Adipocyte (in vitro differentiated cells): ENCODE data around the gene CRAT.
A peak's percentile ranks its signal among the peaks of the same experiment; 100 is the strongest.

ENCODE experiments used
- DNase-seq: peaks from one replicate; pipeline ENCODE4 v3.0.0-alpha.2; 2015; ENCODE audit warnings: low read depth
- H3K27me3 ChIP-seq: replicated peaks from 2 replicates; pipeline ENCODE4 v1.7.0; 2013; ENCODE audit warnings: mild to moderate bottlenecking, low read length, moderate library complexity; ENCODE audit not compliant: control insufficient read depth, insufficient read depth
- H3K36me3 ChIP-seq: 2 replicates; pipeline ENCODE4 v1.7.0; 2013; ENCODE audit warnings: low read length, mild to moderate bottlenecking, moderate library complexity; ENCODE audit not compliant: control insufficient read depth, insufficient read depth, severe bottlenecking
- H3K4me1 ChIP-seq: 2 replicates; pipeline ENCODE4 v1.7.0; 2013; ENCODE audit warnings: mild to moderate bottlenecking, low read length, moderate library complexity; ENCODE audit not compliant: control insufficient read depth, insufficient read depth
- H3K4me3 ChIP-seq: 2 replicates; pipeline ENCODE4 v1.7.0; 2013; ENCODE audit warnings: mild to moderate bottlenecking, low read length, moderate library complexity
- H3K9ac ChIP-seq: 2 replicates; pipeline ENCODE4 v1.7.0; 2013; ENCODE audit warnings: mild to moderate bottlenecking, low read length, moderate library complexity
- H3K9me3 ChIP-seq: 2 replicates; pipeline ENCODE4 v1.7.0; 2013; ENCODE audit warnings: mild to moderate bottlenecking, low read length, moderate library complexity; ENCODE audit not compliant: control insufficient read depth

CRAT gene

DNA sequence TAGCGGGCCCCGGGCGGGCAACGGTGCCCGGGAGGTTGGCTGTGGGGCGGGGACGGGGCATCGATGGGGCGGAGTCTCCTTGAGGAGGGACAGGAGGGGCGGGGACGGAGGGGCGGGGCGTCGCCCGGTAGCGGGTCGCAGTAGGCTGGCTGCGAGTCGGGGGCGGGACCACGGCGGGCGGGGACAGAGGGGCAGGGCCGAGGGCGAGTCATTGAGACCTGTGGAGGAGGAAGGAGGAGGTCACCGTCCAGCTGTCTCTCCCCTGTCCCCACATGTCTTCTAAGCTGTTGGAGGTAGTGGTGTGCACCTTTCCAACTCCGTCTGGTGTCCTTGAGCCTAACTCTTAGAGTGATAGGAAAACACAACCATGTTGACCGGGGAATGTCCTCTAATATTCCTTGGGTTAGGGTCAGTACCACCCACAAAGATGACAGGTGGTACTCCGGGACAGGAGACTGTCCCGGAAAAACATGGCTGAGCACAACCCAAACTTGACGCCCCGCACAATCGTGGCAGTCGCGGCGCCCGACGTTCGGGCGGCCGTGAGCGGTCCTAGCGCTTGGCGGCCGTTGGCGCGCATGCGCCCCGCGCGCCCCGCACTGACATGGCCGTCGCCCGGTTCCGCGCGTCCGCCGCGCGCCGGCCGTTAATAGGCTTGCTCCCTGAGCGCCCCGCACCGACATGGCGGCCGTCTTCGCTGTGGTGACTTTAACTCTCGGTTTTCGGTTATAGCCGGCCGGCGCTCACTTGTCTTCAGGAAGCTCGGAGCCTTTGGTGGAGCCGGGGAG is at the start of gene CRAT, which contains the start of gene PTPA:
Gene CRAT (minus strand): TSS at position 54 of the 788 bp plus-strand sequence. CDS start 284 bp downstream, outside the sequence.
Gene PTPA (plus strand): TSS at position 676 of the 788 bp plus-strand sequence. CDS start 186 bp downstream, outside the sequence.
- Histone ChIP-seq H3K9ac (peak within 1 kb of the TSS; percentile 95), H3K4me1 (peaks cover 10% of the 10 kb centered on the region), H3K27me3 (no peaks in the 10 kb centered on the region), H3K4me3 (peak within 1 kb of the TSS; percentile 95), H3K9me3 (no peaks in the 10 kb centered on the region), H3K36me3 (peaks cover 8% of the 10 kb centered on the region)
- peak; percentile 98 for DNase-seq

DNA sequence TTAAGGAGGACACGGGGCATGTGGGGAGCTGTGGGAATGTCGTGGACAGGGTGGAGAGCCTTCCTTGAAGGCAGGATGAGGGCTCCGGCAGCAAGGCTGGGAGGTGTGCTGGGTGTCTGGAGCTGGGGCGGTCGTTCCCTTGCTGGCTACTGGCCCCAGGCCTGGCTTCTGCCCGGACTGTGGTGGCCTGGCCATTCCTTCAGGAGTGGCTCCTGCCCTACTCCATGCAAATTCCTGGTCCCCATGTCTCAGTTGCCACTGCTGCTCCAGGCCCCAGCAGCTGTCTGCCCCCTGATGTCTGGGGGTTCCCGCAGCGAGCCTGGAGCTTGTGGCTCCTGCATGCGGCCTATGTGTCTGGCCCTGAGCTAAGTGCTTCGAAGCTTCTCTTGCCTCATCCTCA is 45.6 kb upstream of the CRAT start:
- Histone ChIP-seq H3K9me3 (no peaks in the 10 kb centered on the region), H3K36me3 (no peaks in the 10 kb centered on the region), H3K27me3 (no peaks in the 10 kb centered on the region), H3K4me1 (peaks cover 8% of the 10 kb centered on the region), H3K4me3 (no peak overlapping the region), H3K9ac (no peak overlapping the region)
- no peak for DNase-seq

DNA sequence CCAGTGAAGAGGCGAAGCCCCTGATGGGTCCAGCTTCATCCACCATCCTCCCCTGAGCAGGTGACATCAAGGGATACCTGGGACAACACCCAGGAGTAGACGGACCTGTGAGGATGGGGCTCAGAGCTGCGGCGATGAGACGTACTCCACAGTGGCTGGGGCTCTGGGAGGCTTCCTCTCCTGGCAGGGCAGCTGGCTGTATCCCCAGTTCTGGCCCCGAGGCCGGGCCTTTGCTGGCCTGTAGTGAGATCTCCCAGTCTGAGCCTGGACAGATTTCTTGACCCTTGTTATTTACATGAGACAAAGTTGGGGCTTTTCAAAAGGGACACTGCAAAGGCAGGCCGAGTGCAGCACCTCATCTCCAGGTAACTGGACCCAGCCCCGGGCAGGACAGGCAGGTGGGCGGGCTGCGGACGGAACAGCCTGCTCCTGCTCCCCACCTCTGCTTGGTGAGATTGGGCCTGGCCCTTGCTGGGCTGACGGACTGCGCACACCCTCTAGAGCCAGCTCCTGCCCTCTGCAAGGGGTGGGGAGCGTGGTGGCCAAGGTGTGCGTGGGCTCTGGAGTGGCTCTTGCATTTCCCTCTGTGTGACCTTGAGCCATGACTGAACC is 44.4 kb upstream of the CRAT start:
- Histone ChIP-seq H3K4me3 (no peak overlapping the region), H3K9ac (no peak overlapping the region), H3K9me3 (no peaks in the 10 kb centered on the region), H3K36me3 (no peaks in the 10 kb centered on the region), H3K4me1 (no peaks in the 10 kb centered on the region), H3K27me3 (no peaks in the 10 kb centered on the region)
- no peak for DNase-seq

DNA sequence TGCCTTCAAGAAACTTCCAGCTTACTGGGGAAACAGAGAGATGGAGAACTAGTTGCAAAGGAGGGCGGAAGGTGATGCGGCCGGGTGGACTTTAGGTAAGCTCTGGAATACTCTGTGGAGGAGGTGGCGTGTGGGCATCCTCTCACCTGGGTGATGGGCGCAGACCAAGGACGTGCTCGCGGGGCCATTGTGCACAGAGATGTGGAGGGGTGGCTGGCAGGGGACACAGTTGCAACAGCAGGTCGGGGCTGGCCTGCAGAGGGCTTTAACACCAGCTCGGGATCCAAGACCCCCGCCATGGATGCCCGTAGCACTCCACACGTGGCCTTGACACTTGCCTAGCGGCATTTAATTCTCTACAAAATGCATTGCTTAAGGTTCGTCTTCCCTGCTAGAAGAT is 40.9 kb upstream of the CRAT start:
- H3K27me3 ChIP-seq: no peaks in the 10 kb centered on the region
- H3K4me1 ChIP-seq: peaks cover 11% of the 10 kb centered on the region
- H3K4me3 ChIP-seq: no peak overlapping the region
- H3K9me3 ChIP-seq: no peaks in the 10 kb centered on the region
- peaks cover 4% of the 10 kb centered on the region for H3K36me3 ChIP-seq
- H3K9ac ChIP-seq: no peak overlapping the region
- no peak for DNase-seq

DNA sequence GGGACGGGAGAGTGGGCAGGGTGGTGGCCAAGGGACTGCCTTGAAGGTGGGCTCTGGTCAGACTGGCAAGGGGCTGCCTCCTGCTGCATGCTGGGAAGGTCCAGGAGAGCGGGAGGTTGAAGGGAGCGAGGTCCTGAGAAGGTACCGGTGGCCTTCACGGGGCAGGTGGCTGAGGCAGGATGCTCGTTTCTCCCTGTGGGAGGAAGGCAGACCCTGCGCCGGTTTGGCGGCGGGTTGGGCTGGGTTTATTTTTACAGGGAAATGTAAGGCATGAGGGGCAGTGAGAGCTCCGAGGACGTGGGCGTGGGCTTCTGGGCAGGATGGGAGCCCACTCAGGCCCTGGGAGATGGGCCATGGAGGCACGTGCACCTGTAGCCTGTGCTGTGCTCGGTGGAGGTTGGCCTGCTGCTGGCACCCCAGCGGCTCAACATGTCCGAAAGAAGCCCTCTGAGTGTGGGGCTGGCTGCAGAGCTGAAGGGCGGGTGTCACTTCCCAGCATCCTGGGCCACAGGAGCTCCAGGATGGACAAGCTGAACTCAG is 40.1 kb upstream of the CRAT start:
- Histone ChIP-seq H3K9me3 (no peaks in the 10 kb centered on the region), H3K4me1 (peaks cover 18% of the 10 kb centered on the region), H3K36me3 (peaks cover 4% of the 10 kb centered on the region), H3K27me3 (no peaks in the 10 kb centered on the region), H3K9ac (no peak overlapping the region), H3K4me3 (no peak overlapping the region)
- DNase-seq: no peak

DNA sequence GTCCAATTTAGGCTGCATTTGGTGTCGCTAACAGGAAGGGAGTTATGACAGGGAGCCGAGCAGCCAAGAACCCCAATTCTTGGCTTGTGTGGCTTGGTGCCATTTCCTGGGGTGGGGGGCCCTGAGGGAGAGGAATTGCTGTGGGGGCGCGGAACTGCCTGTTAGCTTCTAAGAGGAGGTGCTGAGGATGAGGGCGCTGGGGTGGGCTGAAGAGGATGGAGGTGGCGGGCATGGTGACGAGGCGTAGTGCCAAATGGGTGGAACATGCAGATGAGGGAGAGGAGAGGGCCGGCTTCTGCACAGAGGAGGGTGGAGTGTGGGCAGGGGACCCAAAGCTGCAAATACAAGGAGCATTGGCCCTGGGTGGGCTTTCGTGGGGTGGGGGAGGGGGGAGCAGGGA is 39.5 kb upstream of the CRAT start:
- H3K4me3 ChIP-seq: no peak overlapping the region
- peaks cover 24% of the 10 kb centered on the region for H3K4me1 ChIP-seq
- peaks cover 4% of the 10 kb centered on the region for H3K36me3 ChIP-seq
- DNase-seq: no peak
- H3K9ac ChIP-seq: no peak overlapping the region
- no peaks in the 10 kb centered on the region for H3K9me3 ChIP-seq
- H3K27me3 ChIP-seq: no peaks in the 10 kb centered on the region

DNA sequence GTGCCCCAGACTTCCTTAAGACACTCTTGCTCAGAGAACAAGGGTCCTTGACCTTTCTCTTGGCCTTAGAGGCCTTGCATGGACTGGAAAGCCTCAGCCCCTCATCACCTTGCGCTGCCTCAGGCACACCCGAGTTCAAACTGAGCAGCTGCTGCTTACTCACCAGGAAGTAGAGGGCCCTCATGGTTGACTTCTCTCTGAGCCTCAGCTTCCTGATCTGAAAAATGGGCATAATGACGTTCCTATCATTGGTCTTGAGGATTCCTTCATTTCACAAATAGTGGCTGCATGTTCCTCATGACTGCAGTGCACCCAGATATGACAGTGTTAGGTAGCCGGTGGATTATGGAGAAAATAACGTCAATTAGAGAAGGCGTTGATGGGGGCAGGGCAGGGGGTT is 38.8 kb upstream of the CRAT start:
- H3K9ac ChIP-seq: no peak overlapping the region
- DNase-seq: no peak
- H3K4me1 ChIP-seq: peaks cover 27% of the 10 kb centered on the region
- H3K36me3 ChIP-seq: peaks cover 4% of the 10 kb centered on the region
- no peak overlapping the region for H3K4me3 ChIP-seq
- no peaks in the 10 kb centered on the region for H3K27me3 ChIP-seq
- H3K9me3 ChIP-seq: no peaks in the 10 kb centered on the region

DNA sequence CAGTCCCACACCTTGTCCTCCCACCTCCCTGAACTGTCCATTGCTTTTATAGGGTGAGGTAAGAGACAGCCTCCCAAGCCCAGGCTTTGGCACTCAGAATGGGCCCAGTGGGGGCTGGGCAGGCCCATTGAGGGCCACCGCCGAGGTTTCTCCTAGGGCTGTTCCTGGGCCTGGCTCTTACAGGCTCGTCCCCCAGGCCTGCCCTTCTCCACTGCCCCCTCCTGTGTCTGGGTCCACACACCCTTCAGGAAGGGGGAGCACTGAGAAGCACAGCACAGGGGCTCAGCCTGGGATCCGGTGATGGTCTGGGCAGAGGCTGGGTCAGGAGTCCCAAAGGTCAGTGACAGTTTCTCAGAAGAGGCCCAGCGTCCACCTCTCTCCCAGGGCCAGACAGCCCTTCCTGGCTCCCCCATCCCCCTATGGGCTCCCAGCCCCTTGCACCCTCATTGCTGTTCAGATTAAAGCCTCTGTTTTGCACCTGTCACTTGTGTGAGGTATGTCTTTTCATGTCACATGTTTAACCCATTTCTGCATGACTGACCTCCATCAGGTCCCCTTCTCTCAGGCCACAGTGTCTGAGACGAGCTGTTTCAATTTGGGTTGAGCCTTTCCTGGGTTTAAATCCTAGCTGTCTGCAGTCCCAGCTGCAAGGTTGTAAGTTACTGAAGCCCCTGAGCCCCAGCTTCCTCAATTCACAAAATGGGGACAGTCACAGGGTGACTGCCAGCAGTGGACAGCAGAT is 38.0 kb upstream of the CRAT start:
- Histone ChIP-seq H3K27me3 (no peaks in the 10 kb centered on the region), H3K9ac (no peak overlapping the region), H3K9me3 (no peaks in the 10 kb centered on the region), H3K4me1 (peaks cover 32% of the 10 kb centered on the region), H3K4me3 (no peak overlapping the region), H3K36me3 (peaks cover 9% of the 10 kb centered on the region)
- DNase-seq: no peak

DNA sequence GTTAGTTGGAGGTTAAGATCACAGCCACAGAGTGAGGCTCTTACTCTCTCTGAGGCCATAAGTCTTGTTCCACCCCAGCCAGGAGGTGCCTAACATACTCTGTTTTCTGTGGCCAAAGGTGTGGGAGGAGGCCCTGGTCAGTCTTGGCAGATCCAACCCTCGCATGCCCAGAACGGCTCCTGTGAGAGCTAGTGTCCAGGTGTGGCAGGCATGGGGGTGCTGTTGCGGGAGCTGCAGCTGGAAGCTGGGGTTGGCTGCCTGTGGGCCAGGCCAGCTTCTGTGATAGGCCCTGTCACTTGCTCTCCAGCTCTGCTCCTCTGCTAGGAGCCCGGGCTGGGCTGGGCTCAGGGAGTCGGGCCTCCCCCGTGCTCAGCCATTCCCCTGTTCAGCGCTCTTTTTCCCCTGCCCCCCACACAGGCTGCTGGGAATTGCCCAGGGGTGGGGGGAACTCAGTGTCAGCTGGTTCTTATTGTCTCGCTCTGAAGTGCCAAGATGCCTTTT is 35.9 kb upstream of the CRAT start:
- peaks cover 52% of the 10 kb centered on the region for H3K4me1 ChIP-seq

DNA sequence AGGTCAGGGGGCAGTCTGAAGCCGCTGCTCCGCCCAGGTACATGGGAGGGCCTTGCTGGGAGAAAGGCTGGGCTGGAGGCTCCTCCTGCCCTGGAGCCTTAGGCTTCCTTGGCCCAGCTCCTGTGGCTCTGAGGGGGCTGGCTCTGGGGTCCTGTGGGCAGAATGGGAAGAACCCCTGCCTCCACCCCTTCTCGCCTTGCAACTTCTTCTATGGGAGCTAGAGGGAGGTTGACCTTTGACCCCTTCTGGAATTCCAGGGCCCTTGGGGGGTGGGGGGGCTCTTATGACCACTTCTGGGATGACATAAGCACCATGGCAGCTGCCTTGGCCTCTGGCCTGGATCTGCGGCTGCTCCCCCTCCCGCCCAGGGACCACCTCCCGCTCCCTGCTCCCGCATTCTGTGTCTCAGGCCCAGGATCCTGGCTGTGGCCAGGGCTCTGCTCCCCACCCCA is 35.3 kb upstream of the CRAT start:
- Histone ChIP-seq H3K9ac (peak overlapping the region; percentile 85), H3K9me3 (no peaks in the 10 kb centered on the region), H3K4me1 (peaks cover 59% of the 10 kb centered on the region), H3K4me3 (peak overlapping the region; percentile 15), H3K36me3 (peaks cover 15% of the 10 kb centered on the region), H3K27me3 (no peaks in the 10 kb centered on the region)
- DNase-seq: peak; percentile 69

More for the DNA sequence above, 35.9 kb upstream of the CRAT start:
- Histone ChIP-seq H3K36me3 (peaks cover 15% of the 10 kb centered on the region), H3K4me3 (peak overlapping the region; percentile 15), H3K9ac (peak overlapping the region; percentile 85), H3K9me3 (no peaks in the 10 kb centered on the region), H3K27me3 (no peaks in the 10 kb centered on the region)
- no peak for DNase-seq

DNA sequence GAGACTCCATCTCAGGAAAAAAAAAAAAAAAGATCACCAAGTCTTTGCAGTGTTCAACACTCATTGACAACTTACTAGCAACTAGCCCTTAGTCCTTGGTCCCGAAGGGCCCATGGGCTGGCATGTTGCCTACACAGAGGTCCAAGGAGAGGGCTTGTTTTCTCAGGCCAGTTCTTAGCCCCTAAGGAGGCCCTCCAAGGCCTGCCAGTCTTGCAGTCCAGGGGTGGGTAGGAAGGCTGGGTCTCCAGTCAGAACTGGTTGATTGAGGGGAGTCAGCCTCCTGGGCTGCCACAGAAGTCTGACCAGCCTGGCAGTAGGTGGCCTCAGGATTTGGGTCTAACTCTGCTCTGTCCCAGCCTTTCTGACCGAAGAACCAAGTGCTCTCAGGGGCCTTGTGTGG is 34.7 kb upstream of the CRAT start:
- H3K4me1 ChIP-seq: peaks cover 63% of the 10 kb centered on the region
- H3K9ac ChIP-seq: peak overlapping the region; percentile 85
- no peaks in the 10 kb centered on the region for H3K27me3 ChIP-seq
- no peak for DNase-seq
- H3K9me3 ChIP-seq: no peaks in the 10 kb centered on the region
- H3K36me3 ChIP-seq: peaks cover 15% of the 10 kb centered on the region
- peak overlapping the region; percentile 15 for H3K4me3 ChIP-seq
